SK-N-SH treated with all-trans-retinoic acid at 6 μM for 48 hours (cell line): ENCODE measurements around the gene AMBN.

ENCODE experiments used
- ATAC-seq: fragments of 200-7000 bp; cut with Tn5 transposase; 3 replicates; pipeline ENCODE4 v1.9.1; 2020; ENCODE audit warnings: mild to moderate bottlenecking, moderate library complexity
- ARNTL ChIP-seq: fragments of 450-650 bp; formaldehyde crosslinking; IDR thresholded peaks from 2 replicates; pipeline ENCODE4 v1.5.0; 2020; ENCODE audit warnings: low read depth, mild to moderate bottlenecking, moderate library complexity, borderline replicate concordance
- BACH2 ChIP-seq: fragments of 250-450 bp; sonication (Bioruptor Pico); IDR thresholded peaks from 2 replicates; pipeline ENCODE4 v1.9.0; 2021; ENCODE audit warnings: mild to moderate bottlenecking, borderline replicate concordance
- CSRNP3 ChIP-seq: fragments of 250-450 bp; sonication (Bioruptor Pico); IDR thresholded peaks from 2 replicates; pipeline ENCODE4 v1.5.1; 2021; ENCODE audit warnings: mild to moderate bottlenecking, moderate library complexity
- ESRRG ChIP-seq: fragments of 250-450 bp; sonication (Bioruptor Pico); IDR thresholded peaks from 2 replicates; pipeline ENCODE4 v1.6.1; 2021; ENCODE audit warnings: mild to moderate bottlenecking
- ISL1 ChIP-seq: fragments of 250-450 bp; sonication (Bioruptor Pico); IDR thresholded peaks from 2 replicates; pipeline ENCODE4 v2.1.2; 2022; ENCODE audit warnings: mild to moderate bottlenecking, moderate library complexity
- OSR1 ChIP-seq: fragments of 250-450 bp; sonication (Bioruptor Pico); IDR thresholded peaks from 2 replicates; pipeline ENCODE4 v1.8.0; 2022; ENCODE audit warnings: moderate library complexity, mild to moderate bottlenecking, inconsistent platforms
- PATZ1 ChIP-seq: fragments of 250-450 bp; sonication (Bioruptor Pico); IDR thresholded peaks from 2 replicates; pipeline ENCODE4 v1.8.0; 2020; ENCODE audit warnings: mild to moderate bottlenecking, moderate library complexity, borderline replicate concordance
- POU6F1 ChIP-seq: fragments of 250-450 bp; sonication (Bioruptor Pico); IDR thresholded peaks from 2 replicates; pipeline ENCODE4 v1.8.0; 2021; ENCODE audit warnings: low read depth, mild to moderate bottlenecking, moderate library complexity, borderline replicate concordance
- PPARA ChIP-seq: fragments of 250-450 bp; sonication (Bioruptor Pico); IDR thresholded peaks from 2 replicates; pipeline ENCODE4 v1.5.0; 2020; ENCODE audit warnings: mild to moderate bottlenecking, borderline replicate concordance
- RARB ChIP-seq: fragments of 250-450 bp; sonication (Bioruptor Pico); IDR thresholded peaks from 2 replicates; pipeline ENCODE4 v1.8.0; 2021; ENCODE audit warnings: mild to moderate bottlenecking, moderate library complexity
- SNAI2 ChIP-seq: fragments of 250-450 bp; sonication (Bioruptor Pico); IDR thresholded peaks from 2 replicates; pipeline ENCODE4 v1.5.0; 2020; ENCODE audit warnings: mild to moderate bottlenecking, moderate library complexity
- TCF4 ChIP-seq: fragments of 250-450 bp; sonication (Bioruptor Pico); IDR thresholded peaks from 2 replicates; pipeline ENCODE4 v1.8.0; 2021; ENCODE audit warnings: mild to moderate bottlenecking, moderate library complexity, borderline replicate concordance
- TOX ChIP-seq: fragments of 250-450 bp; sonication (Bioruptor Pico); IDR thresholded peaks from 2 replicates; pipeline ENCODE4 v1.8.0; 2021; ENCODE audit warnings: mild to moderate bottlenecking, moderate library complexity, borderline replicate concordance
- TSHZ2 ChIP-seq: fragments of 250-450 bp; sonication (Bioruptor Pico); IDR thresholded peaks from 2 replicates; pipeline ENCODE4 v1.5.0; 2020; ENCODE audit warnings: mild to moderate bottlenecking, moderate library complexity
- ZC3H10 ChIP-seq: fragments of 250-450 bp; sonication (Bioruptor Pico); IDR thresholded peaks from 2 replicates; pipeline ENCODE4 v1.5.1; 2021; ENCODE audit warnings: mild to moderate bottlenecking, moderate library complexity
- ZFP3 ChIP-seq: fragments of 250-450 bp; sonication (Bioruptor Pico); IDR thresholded peaks from 2 replicates; pipeline ENCODE4 v1.5.0; 2020; ENCODE audit warnings: mild to moderate bottlenecking, moderate library complexity
- ZFP30 ChIP-seq: fragments of 450-650 bp; formaldehyde crosslinking; IDR thresholded peaks from 2 replicates; pipeline ENCODE4 v1.5.0; 2022; ENCODE audit warnings: mild to moderate bottlenecking, moderate library complexity
- ZNF565 ChIP-seq: fragments of 450-650 bp; formaldehyde crosslinking; conservative IDR thresholded peaks from 2 replicates; pipeline ENCODE4 v1.5.0; 2020; ENCODE audit warnings: low read depth, mild to moderate bottlenecking, moderate library complexity
- ZNF8 ChIP-seq: fragments of 450-650 bp; formaldehyde crosslinking; IDR thresholded peaks from 2 replicates; pipeline ENCODE4 v1.5.0; 2020; ENCODE audit warnings: mild to moderate bottlenecking, moderate library complexity

The AMBN gene

GRCh38 chr4:70614184-70614555 lies 22.1 kb downstream of the AMBN start:
- no peak for ATAC-seq
- TF ChIP-seq SNAI2 (no peak), ESRRG (CRISPR knock-in tag) (no peak), TOX (no peak), TCF4 (CRISPR knock-in tag) (no peak), TSHZ2 (CRISPR knock-in tag) (no peak), BACH2 (CRISPR knock-in tag) (no peak), ZNF565 (CRISPR knock-in tag) (no peak)
- TF ChIP-seq, all 23 proteins: peak for 0

GRCh38 chr4:70619288-70619687 lies 27.2 kb downstream of the AMBN start:
- ATAC-seq, result no peak
- no peak for TF ChIP-seq ZNF8 (CRISPR knock-in tag)

GRCh38 chr4:70619778-70620177 lies 27.7 kb downstream of the AMBN start:
- ATAC-seq, result no peak
- TF ChIP-seq PPARA (CRISPR knock-in tag), result no peak
- TF ChIP-seq RARB, result no peak
- TF ChIP-seq TOX, result no peak
- no peak for TF ChIP-seq ZFP3 (CRISPR knock-in tag)
- no peak for TF ChIP-seq ESRRG (CRISPR knock-in tag)
- TF ChIP-seq ZFP30 (CRISPR knock-in tag), result no peak
- TF ChIP-seq ZC3H10, result no peak
- TF ChIP-seq ISL1 (CRISPR knock-in tag), result no peak
- no peak for TF ChIP-seq PATZ1 (CRISPR knock-in tag)
- no peak for TF ChIP-seq SNAI2
- no peak for TF ChIP-seq TCF4 (CRISPR knock-in tag)
- TF ChIP-seq ZNF8 (CRISPR knock-in tag), result no peak
- TF ChIP-seq OSR1 (CRISPR knock-in tag), result no peak
- no peak for TF ChIP-seq TSHZ2 (CRISPR knock-in tag)

GRCh38 chr4:70623323-70623722 lies 31.3 kb downstream of the AMBN start:
- no peak for ATAC-seq
- TF ChIP-seq CSRNP3 (no peak), OSR1 (CRISPR knock-in tag) (no peak), ARNTL (CRISPR knock-in tag) (no peak)

- no peak for ATAC-seq
- TF ChIP-seq ZNF565 (CRISPR knock-in tag) (no peak), ZNF8 (CRISPR knock-in tag) (no peak), POU6F1 (CRISPR knock-in tag) (no peak), BACH2 (CRISPR knock-in tag) (no peak), ZC3H10 (no peak), TSHZ2 (CRISPR knock-in tag) (no peak), ZFP30 (CRISPR knock-in tag) (no peak), PPARA (CRISPR knock-in tag) (no peak), OSR1 (CRISPR knock-in tag) (no peak), TCF4 (CRISPR knock-in tag) (no peak)
Observed at GRCh38 chr4:70624226-70624793, 32.3 kb downstream of the AMBN start.
